Kidney (tissue), 14 donors: ENCODE results near the gene USP22. TPM values are rescaled to one million over a fixed set of nuclear protein-coding genes. Genes with fewer than 3 reads are reported as not detected.

Source experiments
- DNase-seq, 5 donors: peaks; one replicate each; pipeline ENCODE4 v3.0.0-alpha.2; 2013 to 2020
- FAIRE-seq: peaks from 2 replicates; lab custom pipeline; 2012; peaks lifted over from hg19 to GRCh38; lab: Jason Lieb, UNC
- H3K27ac ChIP-seq, 2 donors: one replicate each; pipeline ENCODE4 v1.7.0; 2013; ENCODE audit warnings: low read depth in 2 of 2, low read length in 2 of 2, inconsistent platforms in 1 of 2
- H3K27me3 ChIP-seq: one replicate; pipeline ENCODE4 v1.7.1; 2013; ENCODE audit warnings: low read length, inconsistent platforms; ENCODE audit not compliant: control insufficient read depth, insufficient read depth
- H3K36me3 ChIP-seq, 3 donors: one replicate each; pipeline versions ENCODE4 v1.7.0 to v1.7.1; 2013; ENCODE audit warnings: low read length in 3 of 3, control low read depth in 1 of 3, inconsistent platforms in 1 of 3; ENCODE audit not compliant: insufficient read depth in 3 of 3, control insufficient read depth in 2 of 3
- H3K4me1 ChIP-seq, 3 donors: one replicate each; pipeline versions ENCODE4 v1.7.0 to v1.7.1; 2013; ENCODE audit warnings: low read length in 3 of 3, inconsistent platforms in 1 of 3, low read depth in 1 of 3; ENCODE audit not compliant: control insufficient read depth in 2 of 3, insufficient read depth in 2 of 3
- H3K4me3 ChIP-seq, 3 donors: one replicate each; pipeline versions ENCODE4 v1.7.0 to v1.8.1; 2013; ENCODE audit warnings: low read length in 3 of 3, control low read depth in 1 of 3, inconsistent platforms in 1 of 3
- H3K9ac ChIP-seq, 3 donors: one replicate each; pipeline versions ENCODE4 v1.7.0 to v1.7.1; 2013; ENCODE audit warnings: low read length in 3 of 3, control low read depth in 1 of 3, inconsistent platforms in 1 of 3
- H3K9me3 ChIP-seq, 3 donors: one replicate each; pipeline versions ENCODE4 v1.7.0 to v1.7.1; 2013; ENCODE audit warnings: low read length in 3 of 3, control low read depth in 1 of 3, inconsistent platforms in 1 of 3; ENCODE audit not compliant: control insufficient read depth in 2 of 3, insufficient read depth in 1 of 3
- intact Hi-C: fragments of 100-400 bp; cut with DNase I; formaldehyde crosslinking; loops from one replicate; pipeline ENCODE4 v1.11.1; 2022
- polyA plus RNA-seq: library from polyadenylated mRNA; stranded (reverse); fragments of 350-450 nt; fragmentation: Illumina TruSeq; extraction: RNeasy Lipid Tissue Mini Kit (QIAGEN cat#74804); gene quantifications from one replicate; pipeline ENCODE4 v1.2.3, GENCODE V29; 2014; ENCODE audit warnings: low read depth, low replicate concordance; ENCODE audit not compliant: insufficient read depth
- total RNA-seq: library from RNA; stranded (reverse); fragmentation: NEBNext Ultra II Directional; extraction: Animal tissue kit (Norgen Biotek cat#: 25700); gene quantifications from one replicate; pipeline ENCODE4 v1.2.1, GENCODE V29; 2021
- TF ChIP-seq, protein P1 (sequence below): IDR thresholded peaks from 3 replicates; pipeline ENCODE4 v1.5.1; 2012; ENCODE audit warnings: mild to moderate bottlenecking, moderate library complexity, borderline replicate concordance; ENCODE audit not compliant: insufficient read depth; ENCODE audit errors: extremely low read depth
- donor health status: control.
- donor health status: control.
- donor health status: control.
- donor health status: control.
- donor health status: control.
- donor health status: DM: yes; HTN: yes; CAD: no.
- donor health status: Normal renal cell carcinoma (clear cell type).

The USP22 gene
- total and polyA plus RNA-seq, 2 donors from 2014 or later: 47.8 to 176 TPM

- no peaks in the 10 kb centered on the region for H3K4me1 ChIP-seq
- FAIRE-seq (no peak), DNase-seq (peak in 1 of 5 donors; percentile 28)
- no peak overlapping the region for H3K9ac ChIP-seq
- H3K9me3 ChIP-seq: no peaks in the 10 kb centered on the region
- no peaks in the 10 kb centered on the region for H3K27me3 ChIP-seq
- H3K4me3 ChIP-seq: no peak overlapping the region
- intact Hi-C loops: no loop called here
- no peaks in the 10 kb centered on the region for H3K36me3 ChIP-seq
- TF ChIP-seq, protein P1, sequence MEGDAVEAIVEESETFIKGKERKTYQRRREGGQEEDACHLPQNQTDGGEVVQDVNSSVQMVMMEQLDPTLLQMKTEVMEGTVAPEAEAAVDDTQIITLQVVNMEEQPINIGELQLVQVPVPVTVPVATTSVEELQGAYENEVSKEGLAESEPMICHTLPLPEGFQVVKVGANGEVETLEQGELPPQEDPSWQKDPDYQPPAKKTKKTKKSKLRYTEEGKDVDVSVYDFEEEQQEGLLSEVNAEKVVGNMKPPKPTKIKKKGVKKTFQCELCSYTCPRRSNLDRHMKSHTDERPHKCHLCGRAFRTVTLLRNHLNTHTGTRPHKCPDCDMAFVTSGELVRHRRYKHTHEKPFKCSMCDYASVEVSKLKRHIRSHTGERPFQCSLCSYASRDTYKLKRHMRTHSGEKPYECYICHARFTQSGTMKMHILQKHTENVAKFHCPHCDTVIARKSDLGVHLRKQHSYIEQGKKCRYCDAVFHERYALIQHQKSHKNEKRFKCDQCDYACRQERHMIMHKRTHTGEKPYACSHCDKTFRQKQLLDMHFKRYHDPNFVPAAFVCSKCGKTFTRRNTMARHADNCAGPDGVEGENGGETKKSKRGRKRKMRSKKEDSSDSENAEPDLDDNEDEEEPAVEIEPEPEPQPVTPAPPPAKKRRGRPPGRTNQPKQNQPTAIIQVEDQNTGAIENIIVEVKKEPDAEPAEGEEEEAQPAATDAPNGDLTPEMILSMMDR: no peak
- no peak overlapping the region for H3K27ac ChIP-seq
Measured at GRCh38 chr17:20986767-20987510, 55.9 kb downstream of the USP22 start.

GRCh38 chr17:20983359-20983637, 59.5 kb downstream of the USP22 start:
- no peaks in the 10 kb centered on the region for H3K4me1 ChIP-seq
- H3K4me3 ChIP-seq: no peak overlapping the region
- FAIRE-seq (no peak), DNase-seq (no peak)
- H3K27ac ChIP-seq: no peak overlapping the region
- H3K27me3 ChIP-seq: no peaks in the 10 kb centered on the region
- H3K36me3 ChIP-seq: no peaks in the 10 kb centered on the region
- H3K9me3 ChIP-seq: no peaks in the 10 kb centered on the region
- TF ChIP-seq, protein P1: no peak
- no peak overlapping the region for H3K9ac ChIP-seq
- intact Hi-C loops: no loop called here

GRCh38 chr17:20982589-20983358, 60.0 kb downstream of the USP22 start:
- H3K27me3 ChIP-seq: no peaks in the 10 kb centered on the region
- no peaks in the 10 kb centered on the region for H3K9me3 ChIP-seq
- no peaks in the 10 kb centered on the region for H3K4me1 ChIP-seq
- DNase-seq (peak in 1 of 5 donors; percentile 22), FAIRE-seq (no peak)
- H3K27ac ChIP-seq: no peak overlapping the region
- H3K9ac ChIP-seq: no peak overlapping the region
- TF ChIP-seq, protein P1: no peak
- no peak overlapping the region for H3K4me3 ChIP-seq
- no peaks in the 10 kb centered on the region for H3K36me3 ChIP-seq
- intact Hi-C loops: no loop called here
